IMR-90 (cell line): Measurements from ENCODE around the gene NAA30. TPM values are rescaled to one million over a fixed set of nuclear protein-coding genes. Genes with fewer than 3 reads are reported as not detected.

Experiments used
- ATAC-seq: fragments of 200-7000 bp; cut with Tn5 transposase; 2 replicates; pipeline ENCODE4 v1.9.1; 2020; ENCODE audit warnings: low read depth, mild to moderate bottlenecking, moderate library complexity
- BruUV-seq: library from RNA; stranded (reverse); fragments of 400-500 nt; replicated peaks from 2 replicates; lab custom pipeline; 2021; lab: Mats Ljungman, UMichigan
- CTCF ChIA-PET: fragments of 300-600 bp; formaldehyde crosslinking; extraction: SDS; loops from one replicate; lab custom pipeline; 2021; ENCODE audit warnings: antibody characterized with exemption; lab: Yijun Ruan, JAX
- POLR2A ChIA-PET: fragments of 300-600 bp; sonication (Branson Sonifier 250); formaldehyde crosslinking; loops from one replicate; lab custom pipeline; 2022; ENCODE audit warnings: antibody characterized with exemption; ENCODE audit not compliant: unreplicated experiment; lab: Charles Lee
- DNase-seq: peaks from one replicate; pipeline ENCODE4 v3.0.0; 2013
- H2AFZ ChIP-seq: replicated peaks from 2 replicates; pipeline ENCODE3; 2013; ENCODE audit warnings: low read length, mild to moderate bottlenecking; ENCODE audit not compliant: poor library complexity
- H2AK5ac ChIP-seq: 2 replicates; pipeline ENCODE4 v1.6.1; 2013; ENCODE audit warnings: low read depth, low read length, inconsistent platforms
- H2AK9ac ChIP-seq: replicated peaks from 2 replicates; pipeline ENCODE3; 2013; ENCODE audit warnings: mild to moderate bottlenecking, low read depth, low read length, moderate library complexity; ENCODE audit not compliant: poor library complexity
- H2BK120ac ChIP-seq: 2 replicates; pipeline ENCODE4 v1.6.1; 2013; ENCODE audit warnings: low read depth, low read length, inconsistent platforms
- H2BK15ac ChIP-seq: 3 replicates; pipeline ENCODE4 v1.6.1; 2013; ENCODE audit warnings: low read depth, low read length, inconsistent platforms
- H2BK20ac ChIP-seq: 2 replicates; pipeline ENCODE4 v1.6.1; 2013; ENCODE audit warnings: low read depth, mild to moderate bottlenecking, inconsistent platforms, low read length, moderate library complexity
- H2BK5ac ChIP-seq: 2 replicates; pipeline ENCODE4 v1.6.1; 2013; ENCODE audit warnings: mild to moderate bottlenecking, low read depth, low read length, inconsistent platforms; ENCODE audit not compliant: poor library complexity, severe bottlenecking
- H3K14ac ChIP-seq: replicated peaks from 2 replicates; pipeline ENCODE4 v1.6.1; 2013; ENCODE audit warnings: low read depth, low read length, inconsistent platforms
- H3K18ac ChIP-seq: 2 replicates; pipeline ENCODE4 v1.6.1; 2013; ENCODE audit warnings: low read depth, low read length, control low read depth
- H3K23ac ChIP-seq: 2 replicates; pipeline ENCODE4 v1.6.1; 2013; ENCODE audit warnings: low read depth, low read length, inconsistent platforms
- H3K27ac ChIP-seq: 2 replicates; pipeline ENCODE4 v1.5.1; 2013; ENCODE audit warnings: mild to moderate bottlenecking, control low read depth, low read length; ENCODE audit not compliant: insufficient read depth
- H3K27me3 ChIP-seq: 2 replicates; pipeline ENCODE4 v1.6.1; 2013; ENCODE audit warnings: low read length; ENCODE audit not compliant: control insufficient read depth, insufficient read depth
- H3K36me3 ChIP-seq: 2 replicates; pipeline ENCODE4 v1.6.1; 2013; ENCODE audit warnings: low read length, mixed read lengths; ENCODE audit not compliant: control insufficient read depth, insufficient read depth
- H3K4ac ChIP-seq: 2 replicates; pipeline ENCODE4 v1.6.1; 2013; ENCODE audit warnings: low read depth, low read length, inconsistent platforms
- H3K4me1 ChIP-seq: 2 replicates; pipeline ENCODE4 v1.6.1; 2013; ENCODE audit warnings: low read length, mixed read lengths; ENCODE audit not compliant: control insufficient read depth, insufficient read depth
- H3K4me2 ChIP-seq: 2 replicates; pipeline ENCODE4 v1.6.1; 2013; ENCODE audit warnings: low read depth, mild to moderate bottlenecking, control low read depth, low read length, moderate library complexity
- H3K4me3 ChIP-seq: 2 replicates; pipeline ENCODE4 v1.5.1; 2013; ENCODE audit warnings: low read depth, mild to moderate bottlenecking, control low read depth, low read length, moderate library complexity; ENCODE audit not compliant: insufficient read depth
- H3K56ac ChIP-seq: 2 replicates; pipeline ENCODE4 v1.6.1; 2013; ENCODE audit warnings: low read length, inconsistent platforms; ENCODE audit not compliant: insufficient read depth; ENCODE audit errors: extremely low read depth
- H3K79me1 ChIP-seq, 2 experiments: 2 replicates each; pipeline ENCODE4 v1.6.1; 2013; ENCODE audit warnings: low read length in 2 of 2, inconsistent platforms in 1 of 2, low read depth in 1 of 2
- H3K9ac ChIP-seq: 2 replicates; pipeline ENCODE4 v1.6.1; 2013; ENCODE audit warnings: low read depth, low read length, control low read depth
- H3K9me1 ChIP-seq: 2 replicates; pipeline ENCODE4 v1.6.1; 2013; ENCODE audit warnings: low read length, inconsistent platforms; ENCODE audit not compliant: insufficient read depth
- H3K9me3 ChIP-seq: 2 replicates; pipeline ENCODE4 v1.6.1; 2013; ENCODE audit warnings: low read length; ENCODE audit not compliant: control insufficient read depth, insufficient read depth
- H4K20me1 ChIP-seq: 2 replicates; pipeline ENCODE4 v1.6.1; 2013; ENCODE audit warnings: low read length, inconsistent platforms; ENCODE audit not compliant: insufficient read depth
- H4K5ac ChIP-seq: 2 replicates; pipeline ENCODE4 v1.6.1; 2013; ENCODE audit warnings: mild to moderate bottlenecking, low read depth, low read length, control low read depth
- H4K8ac ChIP-seq, 2 experiments: 2 replicates each; pipeline ENCODE4 v1.6.1; 2013; ENCODE audit warnings: low read depth in 2 of 2, low read length in 2 of 2, control low read depth in 1 of 2, inconsistent platforms in 1 of 2
- H4K91ac ChIP-seq: 2 replicates; pipeline ENCODE4 v1.6.1; 2013; ENCODE audit warnings: low read depth, low read length, inconsistent platforms; ENCODE audit not compliant: insufficient read depth
- CEBPB ChIP-seq: IDR thresholded peaks from 2 replicates; pipeline ENCODE4 v1.6.1; 2012; ENCODE audit warnings: low read depth, low read length, improper control_type of control experiment
- CHD1 ChIP-seq: IDR thresholded peaks from 2 replicates; pipeline ENCODE4 v1.6.1; 2012; ENCODE audit warnings: low read depth, low read length, improper control_type of control experiment
- CTCF ChIP-seq: conservative IDR thresholded peaks from 2 replicates; pipeline ENCODE4 v1.5.1; 2012; ENCODE audit warnings: mild to moderate bottlenecking, low read depth, low read length, improper control_type of control experiment
- MAZ ChIP-seq: IDR thresholded peaks from 2 replicates; pipeline ENCODE4 v1.6.1; 2012; ENCODE audit warnings: low read depth, mild to moderate bottlenecking, low read length, improper control_type of control experiment, moderate library complexity, borderline replicate concordance
- POLR2A ChIP-seq: IDR thresholded peaks from 2 replicates; pipeline ENCODE4 v1.6.1; 2012; ENCODE audit warnings: mild to moderate bottlenecking, low read depth, low read length
- SMC3 ChIP-seq: fragments of 150-350 bp; IDR thresholded peaks from 2 replicates; pipeline ENCODE4 v1.6.1; 2016; ENCODE audit warnings: low read depth, mild to moderate bottlenecking, antibody characterized with exemption, low read length, moderate library complexity
- USF2 ChIP-seq: fragments of 150-350 bp; IDR thresholded peaks from 2 replicates; pipeline ENCODE4 v1.6.1; 2017; ENCODE audit warnings: mild to moderate bottlenecking, antibody characterized with exemption, low read length, low read depth
- WGBS, 2 experiments: methylation state at CpG; one replicate each; pipeline versions ENCODE4 v1.1.5 to v1.1.7; 2013; ENCODE audit warnings: missing lambda C conversion rate in 2 of 2; ENCODE audit not compliant: insufficient read length in 1 of 2; ENCODE audit errors: extremely low coverage in 2 of 2; 5-methylcytosine and 5-hydroxymethylcytosine counted together
- dilution Hi-C: fragments of 300-500 bp; cut with HindIII; formaldehyde crosslinking; loops from one replicate; pipeline ENCODE4 v1.14.3; 2018; ENCODE audit warnings: low sequenced_read_pairs; ENCODE audit not compliant: unreplicated experiment
- in situ Hi-C: fragments of 300-500 bp; cut with MboI; formaldehyde crosslinking; loops from 3 replicates; pipeline ENCODE4 v1.14.3; 2019; ENCODE audit warnings: low sequenced_read_pairs, inconsistent platforms, mixed read lengths
- intact Hi-C: fragments of 100-400 bp; cut with micrococcal nuclease; formaldehyde crosslinking; loops from 2 replicates; pipeline ENCODE4 v1.10.0; 2022
- polyA plus RNA-seq, 3 experiments: library from polyadenylated mRNA; depleted of rRNA; stranded (reverse); fragments of >200 nt; gene quantifications; 2 replicates each; pipeline ENCODE4 v1.2.3, GENCODE V29; 2012; ENCODE audit warnings: low replicate concordance in 1 of 3
- total RNA-seq: library from RNA; depleted of rRNA; stranded (reverse); fragments of >200 nt; gene quantifications from 2 replicates; pipeline ENCODE4 v1.2.3, GENCODE V29; 2012

NAA30 gene
- total and polyA plus RNA-seq, 2 of the 4 experiments (the other 2 are of a cell fraction): 5.8 to 24.4 TPM

DNA sequence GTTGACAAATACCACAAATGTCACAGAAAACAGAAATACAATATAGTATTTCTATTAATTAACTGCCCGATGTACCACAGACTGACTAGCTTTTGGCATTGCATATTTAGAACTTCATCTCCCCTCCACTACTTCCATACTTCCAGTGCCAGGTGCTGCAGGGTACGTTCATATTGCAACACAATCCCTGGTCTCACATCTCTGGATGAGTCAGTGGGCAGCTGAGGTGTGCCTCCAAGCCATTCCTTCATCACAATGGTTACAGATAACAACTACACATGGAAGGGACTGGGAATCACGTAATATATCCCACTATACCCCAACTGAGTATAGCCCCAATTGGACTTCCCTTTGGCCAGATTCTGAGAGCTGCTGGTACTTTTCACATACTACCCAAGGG is 72.2 kb downstream of the NAA30 start:
- no peak overlapping the region for H3K14ac ChIP-seq
- no peaks in the 10 kb centered on the region for H3K4me1 ChIP-seq
- H3K36me3 ChIP-seq: no peaks in the 10 kb centered on the region
- CTCF ChIA-PET: no interaction called here
- no peak for DNase-seq
- no peak overlapping the region for H2AK5ac ChIP-seq
- in situ Hi-C loops (no loop called here), dilution Hi-C loops (no loop called here), intact Hi-C loops (no loop called here)
- no peak overlapping the region for H3K23ac ChIP-seq
- no peak overlapping the region for H3K27ac ChIP-seq
- H2BK5ac ChIP-seq: no peak overlapping the region
- H3K27me3 ChIP-seq: no peaks in the 10 kb centered on the region
- H4K91ac ChIP-seq: no peak overlapping the region
- H3K18ac ChIP-seq: no peak overlapping the region
- no peak overlapping the region for H4K8ac ChIP-seq
- H3K4me3 ChIP-seq: no peak overlapping the region
- H2BK120ac ChIP-seq: no peak overlapping the region
- H2AFZ ChIP-seq: no peak overlapping the region
- no TSS peak for BruUV-seq
- H2BK20ac ChIP-seq: no peak overlapping the region
- no peaks in the 10 kb centered on the region for H3K9me1 ChIP-seq
- WGBS, 2 experiments: no CpG with 5 or more reads among the region's 3 CpGs
- H2BK15ac ChIP-seq: no peak overlapping the region
- no peak for ATAC-seq
- POLR2A ChIA-PET: no interaction called here
- H4K20me1 ChIP-seq: no peaks in the 10 kb centered on the region
- H3K79me1 ChIP-seq: no peaks in the 10 kb centered on the region
- TF ChIP-seq USF2: no peak
- TF ChIP-seq CEBPB: no peak
- TF ChIP-seq CTCF: no peak
- TF ChIP-seq CHD1: no peak
- no peak for TF ChIP-seq POLR2A
- TF ChIP-seq MAZ: no peak
- TF ChIP-seq SMC3: no peak
- no peak overlapping the region for H3K56ac ChIP-seq
- H3K4ac ChIP-seq: no peak overlapping the region
- H2AK9ac ChIP-seq: no peak overlapping the region
- H4K5ac ChIP-seq: no peak overlapping the region
- no peak overlapping the region for H3K4me2 ChIP-seq
- no peak overlapping the region for H3K9ac ChIP-seq
- H3K9me3 ChIP-seq: no peaks in the 10 kb centered on the region
